Limb (tissue), 2 donors: ENCODE measurements around the gene ZAP70.
A peak's percentile ranks its signal among the peaks of the same experiment; 100 is the strongest.
"Not testable (repeated sequence)": the region's sequence is repeated elsewhere in the genome, so short reads cannot be mapped to it uniquely, and the experiment has no call there.

Source experiments
- DNase-seq, 2 donors: peaks; one replicate each; pipeline ENCODE4 v3.0.0-alpha.2; 2016; ENCODE audit errors: extremely low spot score in 2 of 2

The ZAP70 gene

GRCh38 chr2:97713296-97714083 is at the start of gene ZAP70:
Gene ZAP70, plus strand, starts transcription at chr2:97713576. Its CDS starts 10,461 bp downstream, at chr2:97724037.
- no peak for DNase-seq

DNA sequence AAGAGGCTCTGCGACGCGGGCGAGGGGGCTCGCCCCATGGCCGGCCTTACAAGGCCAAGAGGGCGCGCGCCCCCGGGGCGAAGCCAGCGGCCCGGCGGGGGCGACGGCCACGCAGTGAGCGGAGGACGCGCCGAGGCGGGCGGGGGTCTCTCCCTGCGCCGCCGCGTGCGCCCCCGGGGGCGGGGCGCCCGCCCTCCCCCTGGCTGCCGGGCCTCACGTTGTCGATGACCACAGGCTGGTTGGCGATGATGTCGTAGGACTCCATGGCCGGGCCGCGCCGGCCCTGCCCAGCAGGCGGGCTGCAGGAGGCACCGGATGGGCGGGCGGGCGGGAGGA is 49.8 kb upstream of the ZAP70 start:
- no peak for DNase-seq

- peak; percentile 98 to 99 for DNase-seq
Measured at GRCh38 chr2:97663962-97664635, 49.3 kb upstream of the ZAP70 start, which contains the start of gene ACTR1B. Gene ACTR1B, minus strand, starts transcription at chr2:97664044. Its CDS starts 154 bp downstream, at chr2:97663890.

- DNase-seq = peak in 1 of 2 donors; percentile 6
Measured at GRCh38 chr2:97664636-97664970, 48.8 kb upstream of the ZAP70 start.

GRCh38 chr2:97669448-97669847 is 43.9 kb upstream of the ZAP70 start, which contains the start of gene C2orf92:
Gene C2orf92, plus strand, starts transcription at chr2:97669713. Its CDS starts 76 bp downstream, at chr2:97669789.
- no peak for DNase-seq

DNA sequence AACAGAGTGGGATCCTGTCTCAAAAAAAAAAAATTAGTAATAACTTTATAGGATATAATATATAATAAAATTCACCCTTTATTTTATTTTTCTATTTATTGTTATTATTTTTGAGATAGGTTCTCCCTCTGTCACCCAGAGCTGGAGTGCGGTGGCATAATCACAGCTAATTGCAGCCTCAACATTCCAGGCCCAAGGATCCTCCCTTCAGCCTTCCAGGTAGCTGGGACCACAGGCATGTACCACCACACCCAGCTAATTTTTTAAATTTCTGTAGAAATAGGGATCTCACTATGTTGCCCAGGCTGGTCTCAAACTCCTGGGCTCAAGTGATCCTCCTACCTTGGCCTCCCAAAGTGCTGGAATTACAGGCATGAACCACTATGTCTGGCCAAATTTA is 42.9 kb upstream of the ZAP70 start:
- no peak for DNase-seq

GRCh38 chr2:97671526-97671925 is 41.9 kb upstream of the ZAP70 start:
- DNase-seq = no peak

- DNase-seq = not testable (repeated sequence)
Measured at GRCh38 chr2:97672606-97673140, 40.7 kb upstream of the ZAP70 start.

GRCh38 chr2:97673182-97673914 is 40.0 kb upstream of the ZAP70 start:
- no peak for DNase-seq

GRCh38 chr2:97673915-97674283 is 39.5 kb upstream of the ZAP70 start:
- no peak for DNase-seq

DNA sequence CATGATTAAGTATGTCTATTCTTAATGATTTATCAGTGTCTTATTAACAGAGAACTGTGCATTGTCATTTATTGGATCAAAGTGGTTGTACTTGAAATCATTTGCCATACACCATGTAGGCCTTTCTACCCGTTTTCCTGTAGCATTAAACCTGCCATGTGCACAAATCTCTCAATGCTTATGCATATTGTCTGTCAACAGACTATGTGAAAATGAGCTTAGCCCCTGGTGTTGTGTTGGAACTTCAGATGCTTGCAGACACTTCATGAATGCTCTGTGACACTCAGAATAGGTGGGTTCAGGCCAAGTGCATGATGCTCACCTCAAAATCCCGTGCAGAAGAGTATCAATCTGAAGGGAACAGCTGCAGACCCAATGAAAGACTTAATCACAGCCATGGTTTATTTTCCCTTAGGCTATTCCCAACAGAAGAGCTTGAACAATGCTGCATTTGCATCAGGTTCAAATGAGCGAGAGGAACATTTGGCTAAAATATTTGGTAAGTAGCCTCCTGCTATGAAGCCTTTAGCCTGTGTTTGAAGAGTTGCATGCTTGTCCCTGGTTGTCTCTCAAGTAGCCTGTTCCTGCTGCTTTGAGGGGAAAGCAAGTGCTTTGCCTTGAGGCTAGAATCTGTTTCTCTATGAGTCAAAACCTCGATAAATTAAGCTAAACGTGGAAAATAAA is 37.8 kb upstream of the ZAP70 start:
- DNase-seq = no peak

GRCh38 chr2:97676620-97677019 is 36.8 kb upstream of the ZAP70 start:
- no peak for DNase-seq

DNA sequence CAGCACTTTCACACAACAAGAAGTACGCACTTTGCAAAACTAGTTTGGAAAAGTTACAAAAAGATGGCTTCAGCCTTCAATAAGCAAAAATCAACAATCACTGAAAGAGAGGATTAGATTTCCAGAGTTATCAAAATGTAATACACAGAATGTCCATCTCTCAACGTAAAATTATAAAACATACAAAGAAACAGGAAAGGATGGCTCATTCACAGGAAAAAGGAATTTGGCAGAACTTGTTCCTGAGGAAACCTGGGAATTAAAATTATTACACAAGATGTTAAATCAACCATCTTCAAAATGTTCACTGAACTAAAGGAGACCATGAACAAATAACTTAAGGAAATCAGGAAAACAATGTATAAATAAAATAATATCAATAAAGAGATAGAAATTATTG is 35.9 kb upstream of the ZAP70 start:
- no peak for DNase-seq

DNA sequence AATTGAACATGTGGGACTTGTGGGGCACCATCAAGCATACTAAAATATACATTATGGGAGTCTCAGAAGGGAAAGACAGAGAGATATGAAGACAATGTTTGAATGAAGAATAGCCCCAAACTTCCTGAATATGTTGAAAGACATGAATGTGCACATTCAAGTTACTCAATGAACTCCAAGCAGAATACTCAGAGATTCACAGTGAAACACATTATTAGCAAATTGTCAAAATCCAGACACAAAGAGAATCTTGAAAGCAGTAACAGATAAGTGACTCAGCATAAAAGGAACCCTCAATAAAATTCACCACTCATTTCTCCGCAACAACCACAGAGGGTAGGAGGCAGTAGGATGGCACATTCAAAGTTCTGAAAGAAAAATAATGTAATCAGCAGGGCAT is 35.1 kb upstream of the ZAP70 start:
- DNase-seq = no peak

DNA sequence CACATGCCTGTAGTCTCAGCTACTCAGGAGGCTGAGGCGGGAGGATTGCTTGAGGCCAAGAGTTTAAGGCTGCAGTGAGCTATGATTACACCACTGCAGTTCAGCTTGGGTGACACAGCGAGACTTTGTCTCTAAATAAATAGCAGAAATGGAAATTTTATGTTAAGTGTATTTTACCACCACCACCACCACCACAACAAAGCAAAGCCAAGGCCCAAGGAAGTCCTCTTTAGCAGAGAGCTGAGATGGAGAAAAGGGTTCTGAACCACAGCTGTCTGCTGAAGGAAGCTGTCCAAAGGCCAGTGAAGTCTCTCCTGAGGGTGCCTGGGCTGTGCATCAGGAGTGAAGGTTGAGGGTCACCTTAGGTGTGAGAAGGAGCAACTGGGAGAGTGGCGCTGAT is 26.1 kb upstream of the ZAP70 start:
- not testable (repeated sequence) for DNase-seq

DNA sequence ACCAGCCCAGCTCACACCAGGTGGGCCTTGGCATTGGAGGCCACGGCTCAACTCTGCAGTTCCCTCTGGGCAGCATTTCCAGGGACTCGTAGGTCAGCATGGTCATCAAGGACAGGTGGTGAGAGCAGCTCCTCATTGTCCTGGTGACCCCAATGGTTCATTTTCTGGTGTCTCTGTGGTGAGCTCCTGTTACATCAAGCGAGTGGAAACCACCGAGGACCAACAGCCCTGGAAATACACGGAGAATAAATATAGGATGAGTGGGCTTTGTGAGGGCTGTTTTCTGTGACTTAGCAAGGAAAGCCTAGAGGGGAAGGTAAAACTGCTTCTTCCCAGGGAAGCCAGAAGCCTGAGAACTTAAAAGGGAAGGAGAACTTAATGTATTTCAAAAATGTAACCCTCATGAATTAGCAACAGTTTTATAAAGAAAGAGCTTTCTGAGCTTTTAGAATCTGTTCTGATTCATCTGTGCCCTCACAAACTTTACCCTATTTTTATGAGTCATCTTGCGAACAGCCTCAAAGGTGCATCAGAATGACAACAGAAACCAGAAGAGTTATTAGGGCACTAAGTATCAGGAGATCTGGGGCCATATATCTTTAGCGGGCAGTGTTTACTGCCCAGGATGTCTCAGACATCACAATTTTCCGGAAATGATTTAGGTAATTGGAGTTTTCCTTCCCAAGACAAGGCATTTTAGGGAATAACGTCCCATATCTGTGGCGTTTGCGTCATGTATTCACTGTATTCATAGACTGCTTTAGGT is 25.1 kb upstream of the ZAP70 start:
- no peak for DNase-seq

DNA sequence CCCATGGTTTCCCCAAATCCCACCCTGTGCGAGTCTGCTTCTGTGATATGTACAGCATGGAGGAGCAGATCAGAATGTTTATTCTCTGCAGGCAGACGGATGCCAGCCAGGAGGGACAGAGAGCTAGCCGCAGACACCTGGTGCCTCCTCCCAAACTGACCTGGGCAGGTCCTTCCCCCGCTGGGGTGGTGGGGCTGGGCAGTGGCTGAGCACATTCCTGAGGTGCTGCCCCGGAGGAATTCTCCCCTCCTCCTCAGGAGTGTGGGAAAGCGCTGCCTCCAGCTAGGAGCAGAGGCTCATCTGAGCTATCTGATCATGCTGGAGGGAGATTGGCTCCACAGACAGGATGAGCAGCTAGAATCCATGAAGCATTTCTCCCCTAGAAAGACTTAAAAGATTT is 22.2 kb upstream of the ZAP70 start:
- no peak for DNase-seq

DNA sequence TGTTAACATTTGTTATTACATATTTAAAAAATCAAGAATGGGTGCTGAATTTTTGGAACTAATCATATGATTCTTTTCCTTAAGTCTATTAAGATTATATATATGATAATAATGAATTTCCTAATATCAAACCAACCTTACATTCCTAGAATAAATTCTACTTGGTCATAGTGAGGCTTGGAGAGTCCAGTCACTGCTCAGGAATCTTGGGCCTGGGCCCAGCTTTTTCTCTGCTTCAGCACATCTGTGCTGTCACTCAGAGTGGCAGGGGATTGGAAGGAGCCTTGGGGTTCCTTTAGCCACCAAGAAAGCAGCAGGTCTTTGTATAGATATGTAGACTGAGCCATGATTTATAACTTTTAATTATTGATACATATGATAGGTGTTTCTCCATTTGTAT is 19.9 kb upstream of the ZAP70 start:
- no peak for DNase-seq

DNA sequence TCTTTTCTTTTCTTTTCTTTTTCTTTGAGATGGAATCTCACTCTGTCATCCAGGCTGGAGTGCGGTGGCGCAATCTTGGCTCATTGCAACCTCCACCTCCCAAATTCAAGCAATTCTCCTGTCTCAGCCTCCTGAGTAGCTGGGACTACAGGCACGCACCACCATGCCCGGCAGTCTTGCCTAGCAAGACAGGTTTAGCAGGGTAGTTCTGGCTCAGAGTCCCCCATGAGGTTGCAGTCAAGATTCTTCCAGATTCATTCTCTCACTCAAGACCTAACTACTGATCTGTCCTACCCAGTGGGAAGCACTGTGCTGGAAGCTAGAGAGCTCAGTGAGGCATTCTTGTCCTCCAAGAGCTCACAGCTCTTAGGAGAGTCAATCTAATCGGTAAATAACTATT is 17.6 kb upstream of the ZAP70 start:
- DNase-seq = no peak
